GM12892 (cell line): Measurements from ENCODE around the gene TNS3.

Experiments used
- DNase-seq: peaks from one replicate; pipeline ENCODE4 v3.0.0; 2011; ENCODE audit not compliant: insufficient read length
- FAIRE-seq: peaks from 2 replicates; lab custom pipeline; 2011; peaks lifted over from hg19 to GRCh38; lab: Jason Lieb, UNC
- POLR2A ChIP-seq: IDR thresholded peaks from 2 replicates; pipeline ENCODE4 v1.6.1; 2011; ENCODE audit warnings: low read depth, low read length, control low read depth
- POLR2AphosphoS5 ChIP-seq: IDR thresholded peaks from 2 replicates; pipeline ENCODE4 v1.6.1; 2011; ENCODE audit warnings: low read depth, low read length, control low read depth
- TAF1 ChIP-seq: IDR thresholded peaks from 2 replicates; pipeline ENCODE4 v1.6.1; 2011; ENCODE audit warnings: low read depth, mild to moderate bottlenecking, control low read depth, low read length, borderline replicate concordance

The TNS3 gene

GRCh38 chr7:47323904-47324303 lies 258.0 kb downstream of the TNS3 start:
- no peak for FAIRE-seq
- TF ChIP-seq POLR2A (no peak), POLR2AphosphoS5 (no peak), TAF1 (no peak)
- no peak for DNase-seq

- DNase-seq (no peak), FAIRE-seq (no peak)
- TF ChIP-seq TAF1: no peak
- no peak for TF ChIP-seq POLR2A
- TF ChIP-seq POLR2AphosphoS5: no peak
These were observed 259.2 kb downstream of the TNS3 start for GRCh38 chr7:47322731-47323130.

- no peak for TF ChIP-seq TAF1
- FAIRE-seq (no peak), DNase-seq (no peak)
These were observed 261.6 kb downstream of the TNS3 start for GRCh38 chr7:47320296-47320695.

GRCh38 chr7:47318395-47319182 lies 263.3 kb downstream of the TNS3 start:
- no peak for DNase-seq
- TF ChIP-seq POLR2AphosphoS5: no peak
- TF ChIP-seq POLR2A: no peak
- no peak for TF ChIP-seq TAF1
- FAIRE-seq: no peak

GRCh38 chr7:47317487-47317886 lies 264.4 kb downstream of the TNS3 start:
- TF ChIP-seq TAF1 (no peak), POLR2A (no peak), POLR2AphosphoS5 (no peak)
- FAIRE-seq (no peak), DNase-seq (no peak)

GRCh38 chr7:47314728-47315607 lies 266.9 kb downstream of the TNS3 start:
- FAIRE-seq: no peak
- no peak for DNase-seq
- TF ChIP-seq POLR2A (no peak), POLR2AphosphoS5 (no peak), TAF1 (no peak)

- DNase-seq (no peak), FAIRE-seq (no peak)
- no peak for TF ChIP-seq POLR2A
- TF ChIP-seq POLR2AphosphoS5: no peak
- TF ChIP-seq TAF1: no peak
These were observed 267.7 kb downstream of the TNS3 start for GRCh38 chr7:47314248-47314647.

GRCh38 chr7:47313564-47313963 lies 268.3 kb downstream of the TNS3 start:
- TF ChIP-seq TAF1: no peak
- DNase-seq (no peak), FAIRE-seq (no peak)

GRCh38 chr7:47311891-47312290 lies 270.0 kb downstream of the TNS3 start:
- no peak for DNase-seq
- no peak for TF ChIP-seq TAF1
- TF ChIP-seq POLR2A: no peak
- TF ChIP-seq POLR2AphosphoS5: no peak
- FAIRE-seq: no peak

- no peak for DNase-seq
- TF ChIP-seq POLR2A (no peak), TAF1 (no peak), POLR2AphosphoS5 (no peak)
- no peak for FAIRE-seq
These were observed 271.9 kb downstream of the TNS3 start for GRCh38 chr7:47310020-47310419.

GRCh38 chr7:47308808-47309207 lies 273.1 kb downstream of the TNS3 start:
- TF ChIP-seq TAF1: no peak
- TF ChIP-seq POLR2AphosphoS5: no peak
- no peak for TF ChIP-seq POLR2A
- DNase-seq: no peak
- no peak for FAIRE-seq

- TF ChIP-seq POLR2A (no peak), TAF1 (no peak), POLR2AphosphoS5 (no peak)
- no peak for DNase-seq
- no peak for FAIRE-seq
These were observed 274.6 kb downstream of the TNS3 start for GRCh38 chr7:47307311-47307710.
